HepG2 (cell line): ENCODE results near the gene MYL6. TPM values are rescaled to one million over a fixed set of nuclear protein-coding genes. Genes with fewer than 3 reads are reported as not detected.

Source experiments
- AGO2 ChIP-seq: fragments of 200-400 bp; formaldehyde crosslinking; optimal IDR thresholded peaks from 2 replicates; pipeline ENCODE3; 2017; ENCODE audit warnings: mild to moderate bottlenecking, low read depth, low read length, moderate library complexity
- CC2D1A ChIP-seq: sonication (generic); formaldehyde crosslinking; IDR thresholded peaks from 2 replicates; pipeline ENCODE4 v1.8.1; 2023; ENCODE audit warnings: mild to moderate bottlenecking, missing genetic modification reagents
- ESRRA ChIP-seq: sonication (generic); formaldehyde crosslinking; IDR thresholded peaks from 2 replicates; pipeline ENCODE4 v1.5.1; 2020; ENCODE audit warnings: mild to moderate bottlenecking, low read depth, missing genetic modification reagents
- HNRNPUL1 ChIP-seq: fragments of 200-400 bp; formaldehyde crosslinking; IDR thresholded peaks from 2 replicates; pipeline ENCODE4 v1.6.1; 2017; ENCODE audit warnings: low read depth, mild to moderate bottlenecking, low read length, moderate library complexity
- KMT2A ChIP-seq: sonication (generic); formaldehyde crosslinking; IDR thresholded peaks from 2 replicates; pipeline ENCODE4 v1.4.0; 2020; ENCODE audit warnings: missing genetic modification reagents
- MIXL1 ChIP-seq: IDR thresholded peaks from 2 replicates; pipeline ENCODE4 v1.6.1; 2016
- NCOR1 ChIP-seq: fragments of 200-600 bp; sonication (generic); IDR thresholded peaks from 2 replicates; pipeline ENCODE4 v1.7.0; 2017; ENCODE audit warnings: antibody characterized with exemption, low read length, borderline replicate concordance
- PHF20 ChIP-seq: sonication (generic); formaldehyde crosslinking; IDR thresholded peaks from 2 replicates; pipeline ENCODE4 v1.5.0; 2020; ENCODE audit warnings: mild to moderate bottlenecking, missing genetic modification reagents
- REL ChIP-seq: sonication (generic); formaldehyde crosslinking; conservative IDR thresholded peaks from 2 replicates; pipeline ENCODE4 v1.8.0; 2022; ENCODE audit warnings: mild to moderate bottlenecking, missing genetic modification reagents, moderate library complexity
- SAFB2 ChIP-seq: sonication (generic); formaldehyde crosslinking; IDR thresholded peaks from 2 replicates; pipeline ENCODE4 v1.5.1; 2020; ENCODE audit warnings: missing genetic modification reagents, low read depth, mild to moderate bottlenecking, borderline replicate concordance
- SIX4 ChIP-seq: sonication (generic); formaldehyde crosslinking; IDR thresholded peaks from 2 replicates; pipeline ENCODE4 v1.4.0; 2020; ENCODE audit warnings: missing genetic modification reagents
- SMAD9 ChIP-seq: sonication (generic); formaldehyde crosslinking; IDR thresholded peaks from 2 replicates; pipeline ENCODE4 v1.5.1; 2020; ENCODE audit warnings: mild to moderate bottlenecking, missing genetic modification reagents
- SRSF4 ChIP-seq: fragments of 200-400 bp; formaldehyde crosslinking; IDR thresholded peaks from one replicate; pipeline ENCODE4 v1.6.1; 2018; ENCODE audit warnings: mild to moderate bottlenecking, low read depth, low read length, moderate library complexity; ENCODE audit not compliant: poor library complexity, severe bottlenecking
- ZFP1 ChIP-seq: IDR thresholded peaks from 2 replicates; pipeline ENCODE4 v1.6.1; 2016
- ZNF225 ChIP-seq: sonication (generic); formaldehyde crosslinking; IDR thresholded peaks from 2 replicates; pipeline ENCODE4 v1.4.0; 2020; ENCODE audit warnings: mild to moderate bottlenecking, missing genetic modification reagents
- ZNF430 ChIP-seq: sonication (generic); formaldehyde crosslinking; IDR thresholded peaks from 2 replicates; pipeline ENCODE4 v1.9.0; 2021; ENCODE audit warnings: mild to moderate bottlenecking, missing genetic modification reagents
- ZNF556 ChIP-seq: sonication (generic); formaldehyde crosslinking; IDR thresholded peaks from 2 replicates; pipeline ENCODE4 v1.4.0; 2020; ENCODE audit warnings: mild to moderate bottlenecking, missing genetic modification reagents, borderline replicate concordance
- ZNF558 ChIP-seq: sonication (generic); formaldehyde crosslinking; IDR thresholded peaks from 2 replicates; pipeline ENCODE4 v1.9.0; 2022; ENCODE audit warnings: mild to moderate bottlenecking, missing genetic modification reagents, borderline replicate concordance
- ZNF614 ChIP-seq: IDR thresholded peaks from 2 replicates; pipeline ENCODE4 v1.6.1; 2018; ENCODE audit warnings: missing biosample characterization, missing genetic modification reagents, inconsistent platforms, borderline replicate concordance
- ZNF766 ChIP-seq: sonication (generic); formaldehyde crosslinking; IDR thresholded peaks from 2 replicates; pipeline ENCODE4 v1.5.0; 2020; ENCODE audit warnings: missing genetic modification reagents, borderline replicate concordance
- polyA plus RNA-seq, 8 experiments: library from polyadenylated mRNA; depleted of rRNA in 3 of 8; stranded (reverse) in 7 of 8; unstranded in 1 of 8; fragments of >200 nt; fragmentation: Illumina TruSeq in 4 of 8; extraction: Trizol in 4 of 8; gene quantifications; 2 replicates each; pipeline versions ENCODE4 v1.2.1 to v1.2.3, GENCODE V29; 2011 to 2016; ENCODE audit warnings: low read depth in 4 of 8, missing spikeins in 1 of 8, mixed read lengths in 1 of 8; ENCODE audit not compliant: insufficient read depth in 1 of 8
- total RNA-seq, 5 experiments: library from RNA; depleted of rRNA; stranded (reverse); fragments of >200 nt; fragmentation: Illumina TruSeq; extraction: Trizol; gene quantifications; 2 replicates each; pipeline ENCODE4 v1.2.3, GENCODE V29; 2016; ENCODE audit warnings: low read depth in 1 of 5
- TF ChIP-seq, protein P1 (sequence below): sonication (generic); formaldehyde crosslinking; IDR thresholded peaks from 2 replicates; pipeline ENCODE4 v1.8.1; 2023; ENCODE audit warnings: missing genetic modification reagents, inconsistent platforms, borderline replicate concordance
- TF ChIP-seq, protein P2 (sequence below): IDR thresholded peaks from 2 replicates; pipeline ENCODE4 v1.6.1; 2012; ENCODE audit warnings: inconsistent platforms
- TF ChIP-seq, protein P3 (sequence below): sonication (generic); formaldehyde crosslinking; IDR thresholded peaks from 2 replicates; pipeline ENCODE4 v1.5.1; 2020; ENCODE audit warnings: missing genetic modification reagents, mild to moderate bottlenecking, borderline replicate concordance
- TF ChIP-seq, protein P4 (sequence below): sonication (generic); formaldehyde crosslinking; IDR thresholded peaks from 2 replicates; pipeline ENCODE4 v1.5.1; 2020; ENCODE audit warnings: mild to moderate bottlenecking, moderate library complexity, missing genetic modification reagents
- TF ChIP-seq, protein P5 (sequence below): sonication (generic); formaldehyde crosslinking; IDR thresholded peaks from 2 replicates; pipeline ENCODE4 v1.4.0; 2020; ENCODE audit warnings: mild to moderate bottlenecking, low read depth, missing genetic modification reagents

Gene MYL6
- total and polyA plus RNA-seq, 2 of the 13 experiments (the other 11 are each of a cell fraction or from before 2014, with no cell fraction given): 1,127 to 1,192 TPM

DNA sequence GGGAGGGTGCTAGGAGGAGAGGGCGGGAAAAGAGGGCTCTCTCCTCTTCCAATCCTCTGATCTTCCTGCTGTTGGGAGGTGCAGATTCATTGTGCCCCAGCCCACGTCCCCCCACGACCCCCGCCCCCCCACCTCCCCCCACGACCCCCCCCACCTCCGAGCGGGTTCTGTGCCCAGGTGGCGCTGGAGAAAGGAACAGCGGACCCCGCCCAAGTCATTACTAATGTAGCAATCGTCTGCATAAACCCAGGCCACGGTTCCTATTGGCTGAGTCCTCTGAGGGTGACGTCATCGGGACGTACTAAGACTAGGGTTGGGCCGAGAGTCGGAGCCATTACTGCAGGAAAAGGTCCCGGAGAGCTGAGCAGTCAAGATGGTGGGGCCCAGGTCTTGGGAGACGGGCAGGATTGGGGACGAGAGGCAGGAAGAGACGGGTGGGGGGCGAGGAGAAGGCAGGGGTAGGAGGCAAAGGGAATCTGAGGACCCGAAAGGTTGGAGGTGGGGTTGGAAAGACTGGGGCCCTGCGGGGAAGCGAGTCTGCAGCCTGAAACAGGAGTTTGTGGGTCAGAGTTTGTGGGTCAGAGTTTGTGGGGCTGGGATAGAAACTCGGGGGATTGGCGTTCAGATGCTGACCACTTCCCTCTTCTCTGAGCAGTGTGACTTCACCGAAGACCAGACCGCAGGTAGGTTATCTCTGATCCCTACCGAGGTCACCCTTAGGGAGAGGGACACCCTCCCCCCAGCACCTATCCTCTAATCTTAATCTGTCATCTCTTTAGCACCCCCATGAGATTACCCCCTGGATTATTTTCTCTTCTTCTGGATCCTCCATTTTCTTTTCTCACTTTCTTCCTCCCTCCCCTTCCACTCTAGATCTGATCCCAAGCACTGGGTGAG lies at the start of gene MYL6 (continued):
- TF ChIP-seq SRSF4 (no peak), REL (CRISPR knock-in tag) (no peak; the same call in 1 of the 2 replicates), PHF20 (CRISPR knock-in tag) (no peak), SAFB2 (peak; percentile 34; the same call in 1 of the 2 replicates), ZFP1 (no peak), KMT2A (CRISPR knock-in tag) (no peak; the same call in 1 of the 2 replicates), ZNF225 (CRISPR knock-in tag) (no peak; the same call in 1 of the 2 replicates), ZNF430 (CRISPR knock-in tag) (no peak), CC2D1A (CRISPR knock-in tag) (no peak), ZNF614 (peak; percentile 37; the same call in 1 of the 2 replicates), HNRNPUL1 (no peak), AGO2 (peak; percentile 82), SMAD9 (CRISPR knock-in tag) (no peak), NCOR1 (peak; percentile 21; the same call in 1 of the 2 replicates), ZNF556 (no peak), ZNF558 (CRISPR knock-in tag) (no peak), MIXL1 (no peak), ESRRA (CRISPR knock-in tag) (no peak), ZNF766 (no peak), SIX4 (no peak)
- TF ChIP-seq, protein P1, sequence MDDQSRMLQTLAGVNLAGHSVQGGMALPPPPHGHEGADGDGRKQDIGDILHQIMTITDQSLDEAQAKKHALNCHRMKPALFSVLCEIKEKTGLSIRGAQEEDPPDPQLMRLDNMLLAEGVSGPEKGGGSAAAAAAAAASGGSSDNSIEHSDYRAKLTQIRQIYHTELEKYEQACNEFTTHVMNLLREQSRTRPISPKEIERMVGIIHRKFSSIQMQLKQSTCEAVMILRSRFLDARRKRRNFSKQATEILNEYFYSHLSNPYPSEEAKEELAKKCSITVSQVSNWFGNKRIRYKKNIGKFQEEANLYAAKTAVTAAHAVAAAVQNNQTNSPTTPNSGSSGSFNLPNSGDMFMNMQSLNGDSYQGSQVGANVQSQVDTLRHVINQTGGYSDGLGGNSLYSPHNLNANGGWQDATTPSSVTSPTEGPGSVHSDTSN (CRISPR knock-in tag): no peak
- TF ChIP-seq, protein P2, sequence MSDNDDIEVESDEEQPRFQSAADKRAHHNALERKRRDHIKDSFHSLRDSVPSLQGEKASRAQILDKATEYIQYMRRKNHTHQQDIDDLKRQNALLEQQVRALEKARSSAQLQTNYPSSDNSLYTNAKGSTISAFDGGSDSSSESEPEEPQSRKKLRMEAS: no peak
- TF ChIP-seq, protein P3, sequence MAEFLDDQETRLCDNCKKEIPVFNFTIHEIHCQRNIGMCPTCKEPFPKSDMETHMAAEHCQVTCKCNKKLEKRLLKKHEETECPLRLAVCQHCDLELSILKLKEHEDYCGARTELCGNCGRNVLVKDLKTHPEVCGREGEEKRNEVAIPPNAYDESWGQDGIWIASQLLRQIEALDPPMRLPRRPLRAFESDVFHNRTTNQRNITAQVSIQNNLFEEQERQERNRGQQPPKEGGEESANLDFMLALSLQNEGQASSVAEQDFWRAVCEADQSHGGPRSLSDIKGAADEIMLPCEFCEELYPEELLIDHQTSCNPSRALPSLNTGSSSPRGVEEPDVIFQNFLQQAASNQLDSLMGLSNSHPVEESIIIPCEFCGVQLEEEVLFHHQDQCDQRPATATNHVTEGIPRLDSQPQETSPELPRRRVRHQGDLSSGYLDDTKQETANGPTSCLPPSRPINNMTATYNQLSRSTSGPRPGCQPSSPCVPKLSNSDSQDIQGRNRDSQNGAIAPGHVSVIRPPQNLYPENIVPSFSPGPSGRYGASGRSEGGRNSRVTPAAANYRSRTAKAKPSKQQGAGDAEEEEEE (CRISPR knock-in tag): no peak
- TF ChIP-seq, protein P4, sequence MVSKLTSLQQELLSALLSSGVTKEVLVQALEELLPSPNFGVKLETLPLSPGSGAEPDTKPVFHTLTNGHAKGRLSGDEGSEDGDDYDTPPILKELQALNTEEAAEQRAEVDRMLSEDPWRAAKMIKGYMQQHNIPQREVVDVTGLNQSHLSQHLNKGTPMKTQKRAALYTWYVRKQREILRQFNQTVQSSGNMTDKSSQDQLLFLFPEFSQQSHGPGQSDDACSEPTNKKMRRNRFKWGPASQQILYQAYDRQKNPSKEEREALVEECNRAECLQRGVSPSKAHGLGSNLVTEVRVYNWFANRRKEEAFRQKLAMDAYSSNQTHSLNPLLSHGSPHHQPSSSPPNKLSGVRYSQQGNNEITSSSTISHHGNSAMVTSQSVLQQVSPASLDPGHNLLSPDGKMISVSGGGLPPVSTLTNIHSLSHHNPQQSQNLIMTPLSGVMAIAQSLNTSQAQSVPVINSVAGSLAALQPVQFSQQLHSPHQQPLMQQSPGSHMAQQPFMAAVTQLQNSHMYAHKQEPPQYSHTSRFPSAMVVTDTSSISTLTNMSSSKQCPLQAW (CRISPR knock-in tag): 0 out of 2 replicates have a peak, but pooled peaks have one; percentile 60
- TF ChIP-seq, protein P5, sequence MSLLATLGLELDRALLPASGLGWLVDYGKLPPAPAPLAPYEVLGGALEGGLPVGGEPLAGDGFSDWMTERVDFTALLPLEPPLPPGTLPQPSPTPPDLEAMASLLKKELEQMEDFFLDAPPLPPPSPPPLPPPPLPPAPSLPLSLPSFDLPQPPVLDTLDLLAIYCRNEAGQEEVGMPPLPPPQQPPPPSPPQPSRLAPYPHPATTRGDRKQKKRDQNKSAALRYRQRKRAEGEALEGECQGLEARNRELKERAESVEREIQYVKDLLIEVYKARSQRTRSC (CRISPR knock-in tag): no peak
